K562 (cell line): ENCODE data around the gene CLCNKA.
"Not testable (repeated sequence)": the region's sequence is repeated elsewhere in the genome, so short reads cannot be mapped to it uniquely, and the experiment has no call there.

Source experiments
- HMG20A ChIP-seq: fragments of 450-650 bp; formaldehyde crosslinking; conservative IDR thresholded peaks from 2 replicates; pipeline ENCODE4 v1.4.0; 2020; ENCODE audit warnings: mild to moderate bottlenecking, mixed read lengths
- XRCC3 ChIP-seq: fragments of 450-650 bp; IDR thresholded peaks from 2 replicates; pipeline ENCODE4 v1.6.1; 2017; ENCODE audit warnings: mild to moderate bottlenecking, moderate library complexity
- ZNF146 ChIP-seq: IDR thresholded peaks from one replicate; pipeline ENCODE4 v1.6.1; 2018; ENCODE audit warnings: missing compliant biosample characterization; ENCODE audit not compliant: unreplicated experiment
- ZNF217 ChIP-seq: sonication (generic); formaldehyde crosslinking; IDR thresholded peaks from 2 replicates; pipeline ENCODE4 v1.8.0; 2022; ENCODE audit warnings: mild to moderate bottlenecking, missing genetic modification reagents
- TF ChIP-seq, protein P1 (sequence below): sonication (generic); formaldehyde crosslinking; IDR thresholded peaks from 2 replicates; pipeline ENCODE4 v1.5.0; 2020; ENCODE audit warnings: missing genetic modification reagents
- TF ChIP-seq, protein P2 (sequence below), 3 experiments: fragments of 200-800 bp in 1 of 3; sonication (Bioruptor generic) in 1 of 3; sonication (generic) in 1 of 3; formaldehyde crosslinking in 1 of 3; IDR thresholded peaks; 2 replicates each; pipeline versions ENCODE4 v1.6.1 to v1.8.0; 2016 to 2022; ENCODE audit warnings: mild to moderate bottlenecking in 2 of 3, missing compliant biosample characterization in 2 of 3, missing genetic modification characterization in 2 of 3, missing genetic modification reagents in 1 of 3
- TF ChIP-seq, protein P3 (sequence below): sonication (generic); formaldehyde crosslinking; IDR thresholded peaks from 2 replicates; pipeline ENCODE4 v1.8.0; 2023; ENCODE audit warnings: mild to moderate bottlenecking, missing genetic modification reagents
- TF ChIP-seq, protein P4 (sequence below): fragments of 250-450 bp; sonication (Bioruptor Pico); IDR thresholded peaks from 2 replicates; pipeline ENCODE4 v1.4.0; 2020; ENCODE audit warnings: mild to moderate bottlenecking

DNA sequence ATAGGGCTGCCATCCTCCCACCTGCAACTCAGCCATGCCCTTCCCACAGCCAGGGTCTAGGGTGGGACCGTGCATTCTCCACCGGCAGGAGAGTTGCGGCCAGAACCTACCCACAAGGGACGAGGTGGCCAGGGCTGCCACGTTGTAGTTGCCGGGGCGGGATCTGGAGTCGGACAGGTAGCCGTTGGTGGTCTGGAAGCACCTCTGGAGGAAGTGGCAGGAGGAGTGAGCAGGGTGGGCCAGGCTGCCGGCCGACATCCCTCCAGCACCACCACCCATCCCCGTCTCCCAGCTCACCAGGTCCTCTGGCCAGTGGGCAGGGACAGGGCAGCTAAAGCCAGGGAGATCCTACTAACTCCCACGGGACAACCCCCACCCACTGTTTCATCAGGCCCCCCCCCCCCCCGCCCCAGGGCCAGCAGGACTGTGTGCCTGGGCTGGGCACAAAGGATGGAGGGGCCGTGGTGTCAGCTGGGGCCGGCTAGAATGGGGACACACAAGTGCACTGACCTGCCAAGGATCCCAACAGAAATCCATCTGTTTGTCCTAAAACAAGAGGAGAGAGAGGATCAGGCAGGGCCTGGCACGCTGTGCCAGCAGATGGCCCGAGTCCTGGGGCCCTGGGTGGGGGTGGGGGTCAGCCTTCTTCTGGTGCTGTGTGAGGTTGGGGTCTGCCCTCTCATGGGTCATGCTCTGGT, 40.3 kb downstream of the CLCNKA start:
- TF ChIP-seq, protein P1, sequence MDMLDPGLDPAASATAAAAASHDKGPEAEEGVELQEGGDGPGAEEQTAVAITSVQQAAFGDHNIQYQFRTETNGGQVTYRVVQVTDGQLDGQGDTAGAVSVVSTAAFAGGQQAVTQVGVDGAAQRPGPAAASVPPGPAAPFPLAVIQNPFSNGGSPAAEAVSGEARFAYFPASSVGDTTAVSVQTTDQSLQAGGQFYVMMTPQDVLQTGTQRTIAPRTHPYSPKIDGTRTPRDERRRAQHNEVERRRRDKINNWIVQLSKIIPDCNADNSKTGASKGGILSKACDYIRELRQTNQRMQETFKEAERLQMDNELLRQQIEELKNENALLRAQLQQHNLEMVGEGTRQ (CRISPR knock-in tag), result not testable (repeated sequence)
- TF ChIP-seq HMG20A (CRISPR knock-in tag); ZNF217 (CRISPR knock-in tag); XRCC3; ZNF146 (CRISPR knock-in tag): not testable (repeated sequence)
- TF ChIP-seq, protein P2, sequence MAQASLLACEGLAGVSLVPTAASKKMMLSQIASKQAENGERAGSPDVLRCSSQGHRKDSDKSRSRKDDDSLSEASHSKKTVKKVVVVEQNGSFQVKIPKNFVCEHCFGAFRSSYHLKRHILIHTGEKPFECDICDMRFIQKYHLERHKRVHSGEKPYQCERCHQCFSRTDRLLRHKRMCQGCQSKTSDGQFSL (CRISPR knock-in tag; IDR thresholded peaks at IDR 0.05), result not testable (repeated sequence)
- TF ChIP-seq, protein P2 (tag; IDR thresholded peaks at IDR 0.05), result not testable (repeated sequence)
- TF ChIP-seq, protein P3, sequence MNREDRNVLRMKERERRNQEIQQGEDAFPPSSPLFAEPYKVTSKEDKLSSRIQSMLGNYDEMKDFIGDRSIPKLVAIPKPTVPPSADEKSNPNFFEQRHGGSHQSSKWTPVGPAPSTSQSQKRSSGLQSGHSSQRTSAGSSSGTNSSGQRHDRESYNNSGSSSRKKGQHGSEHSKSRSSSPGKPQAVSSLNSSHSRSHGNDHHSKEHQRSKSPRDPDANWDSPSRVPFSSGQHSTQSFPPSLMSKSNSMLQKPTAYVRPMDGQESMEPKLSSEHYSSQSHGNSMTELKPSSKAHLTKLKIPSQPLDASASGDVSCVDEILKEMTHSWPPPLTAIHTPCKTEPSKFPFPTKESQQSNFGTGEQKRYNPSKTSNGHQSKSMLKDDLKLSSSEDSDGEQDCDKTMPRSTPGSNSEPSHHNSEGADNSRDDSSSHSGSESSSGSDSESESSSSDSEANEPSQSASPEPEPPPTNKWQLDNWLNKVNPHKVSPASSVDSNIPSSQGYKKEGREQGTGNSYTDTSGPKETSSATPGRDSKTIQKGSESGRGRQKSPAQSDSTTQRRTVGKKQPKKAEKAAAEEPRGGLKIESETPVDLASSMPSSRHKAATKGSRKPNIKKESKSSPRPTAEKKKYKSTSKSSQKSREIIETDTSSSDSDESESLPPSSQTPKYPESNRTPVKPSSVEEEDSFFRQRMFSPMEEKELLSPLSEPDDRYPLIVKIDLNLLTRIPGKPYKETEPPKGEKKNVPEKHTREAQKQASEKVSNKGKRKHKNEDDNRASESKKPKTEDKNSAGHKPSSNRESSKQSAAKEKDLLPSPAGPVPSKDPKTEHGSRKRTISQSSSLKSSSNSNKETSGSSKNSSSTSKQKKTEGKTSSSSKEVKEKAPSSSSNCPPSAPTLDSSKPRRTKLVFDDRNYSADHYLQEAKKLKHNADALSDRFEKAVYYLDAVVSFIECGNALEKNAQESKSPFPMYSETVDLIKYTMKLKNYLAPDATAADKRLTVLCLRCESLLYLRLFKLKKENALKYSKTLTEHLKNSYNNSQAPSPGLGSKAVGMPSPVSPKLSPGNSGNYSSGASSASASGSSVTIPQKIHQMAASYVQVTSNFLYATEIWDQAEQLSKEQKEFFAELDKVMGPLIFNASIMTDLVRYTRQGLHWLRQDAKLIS (CRISPR knock-in tag), result not testable (repeated sequence)
- TF ChIP-seq, protein P4, sequence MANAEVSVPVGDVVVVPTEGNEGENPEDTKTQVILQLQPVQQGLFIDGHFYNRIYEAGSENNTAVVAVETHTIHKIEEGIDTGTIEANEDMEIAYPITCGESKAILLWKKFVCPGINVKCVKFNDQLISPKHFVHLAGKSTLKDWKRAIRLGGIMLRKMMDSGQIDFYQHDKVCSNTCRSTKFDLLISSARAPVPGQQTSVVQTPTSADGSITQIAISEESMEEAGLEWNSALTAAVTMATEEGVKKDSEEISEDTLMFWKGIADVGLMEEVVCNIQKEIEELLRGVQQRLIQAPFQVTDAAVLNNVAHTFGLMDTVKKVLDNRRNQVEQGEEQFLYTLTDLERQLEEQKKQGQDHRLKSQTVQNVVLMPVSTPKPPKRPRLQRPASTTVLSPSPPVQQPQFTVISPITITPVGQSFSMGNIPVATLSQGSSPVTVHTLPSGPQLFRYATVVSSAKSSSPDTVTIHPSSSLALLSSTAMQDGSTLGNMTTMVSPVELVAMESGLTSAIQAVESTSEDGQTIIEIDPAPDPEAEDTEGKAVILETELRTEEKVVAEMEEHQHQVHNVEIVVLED (CRISPR knock-in tag), result not testable (repeated sequence)
